HG02642 (cell line): Measurements from ENCODE around the gene LCT.
"Not testable (repeated sequence)": the region's sequence is repeated elsewhere in the genome, so short reads cannot be mapped to it uniquely, and the experiment has no call there.

Source experiments
- ATAC-seq: cut with Tn5 transposase; IDR thresholded peaks from one replicate; pipeline ENCODE4 v1.9.1; 2021; ENCODE audit warnings: mild to moderate bottlenecking; ENCODE audit not compliant: unreplicated experiment, poor library complexity

LCT gene

DNA sequence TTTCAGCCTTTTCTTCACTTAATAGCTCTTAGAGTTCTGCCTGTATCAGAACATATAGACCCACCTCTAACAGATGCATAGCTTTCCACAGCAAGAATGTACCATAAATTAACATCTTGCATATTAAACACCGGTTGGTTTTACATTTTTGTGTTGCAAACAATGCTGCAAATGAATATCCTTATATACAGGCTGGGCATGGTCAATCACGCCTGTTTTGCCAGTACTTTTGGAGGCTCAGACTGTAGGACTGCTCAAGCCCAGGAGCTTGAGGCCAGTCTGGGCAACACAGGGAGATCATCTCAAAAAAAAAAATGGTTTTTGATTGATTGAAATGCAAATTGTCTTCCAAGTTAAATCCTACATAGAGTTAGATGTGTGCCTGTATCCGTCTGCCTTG, 1.5 kb upstream of the LCT start:
- ATAC-seq: no peak

DNA sequence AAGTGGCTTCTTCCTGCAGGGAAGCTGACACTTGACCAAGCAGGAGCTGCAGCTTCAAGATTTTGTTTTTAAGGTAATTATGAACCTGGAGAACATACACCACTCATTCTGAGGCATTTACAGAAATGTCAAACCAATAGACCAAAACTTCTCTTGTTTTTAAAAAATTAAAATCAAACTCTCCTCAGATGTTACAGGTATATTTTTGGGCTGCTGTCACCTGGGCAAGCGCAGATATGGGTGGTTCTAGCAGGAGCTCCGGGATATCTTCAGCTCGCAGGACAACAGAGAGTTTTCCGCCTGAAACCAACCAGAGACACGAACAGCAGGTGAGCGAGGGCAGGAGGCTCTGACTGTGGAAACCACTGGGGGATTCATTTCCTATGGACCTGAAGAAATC, 4.1 kb downstream of the LCT start:
- ATAC-seq: no peak

DNA sequence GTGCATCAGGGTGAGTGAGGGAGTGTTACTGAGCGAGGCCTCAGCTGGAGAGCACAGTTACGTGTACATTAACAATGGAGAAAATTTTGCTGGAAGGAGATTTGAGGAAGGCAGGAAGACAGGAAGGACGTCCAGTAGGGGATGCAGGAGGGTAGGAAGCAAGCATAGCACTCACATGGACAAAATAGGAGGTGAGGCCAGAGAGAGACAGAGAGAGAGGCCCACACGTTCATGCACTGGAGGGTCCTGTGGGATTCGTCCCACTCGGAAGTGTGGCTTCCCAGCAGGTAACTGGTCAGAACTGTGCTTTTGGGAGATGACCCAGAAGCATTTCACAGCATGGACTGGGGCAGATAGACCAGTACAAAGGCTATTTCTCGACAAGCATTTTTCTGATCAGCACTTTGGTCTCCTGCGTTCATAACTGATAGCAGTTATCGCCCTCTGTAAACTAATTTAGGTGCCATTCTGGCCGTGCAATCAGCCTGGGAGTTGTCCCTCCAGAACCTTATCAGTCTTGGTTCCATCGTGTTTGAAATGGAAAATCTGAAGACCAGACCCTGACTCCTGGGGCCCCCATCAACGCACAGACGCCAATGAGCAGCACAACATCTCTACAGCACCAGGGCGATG, 5.7 kb downstream of the LCT start:
- ATAC-seq: no peak

DNA sequence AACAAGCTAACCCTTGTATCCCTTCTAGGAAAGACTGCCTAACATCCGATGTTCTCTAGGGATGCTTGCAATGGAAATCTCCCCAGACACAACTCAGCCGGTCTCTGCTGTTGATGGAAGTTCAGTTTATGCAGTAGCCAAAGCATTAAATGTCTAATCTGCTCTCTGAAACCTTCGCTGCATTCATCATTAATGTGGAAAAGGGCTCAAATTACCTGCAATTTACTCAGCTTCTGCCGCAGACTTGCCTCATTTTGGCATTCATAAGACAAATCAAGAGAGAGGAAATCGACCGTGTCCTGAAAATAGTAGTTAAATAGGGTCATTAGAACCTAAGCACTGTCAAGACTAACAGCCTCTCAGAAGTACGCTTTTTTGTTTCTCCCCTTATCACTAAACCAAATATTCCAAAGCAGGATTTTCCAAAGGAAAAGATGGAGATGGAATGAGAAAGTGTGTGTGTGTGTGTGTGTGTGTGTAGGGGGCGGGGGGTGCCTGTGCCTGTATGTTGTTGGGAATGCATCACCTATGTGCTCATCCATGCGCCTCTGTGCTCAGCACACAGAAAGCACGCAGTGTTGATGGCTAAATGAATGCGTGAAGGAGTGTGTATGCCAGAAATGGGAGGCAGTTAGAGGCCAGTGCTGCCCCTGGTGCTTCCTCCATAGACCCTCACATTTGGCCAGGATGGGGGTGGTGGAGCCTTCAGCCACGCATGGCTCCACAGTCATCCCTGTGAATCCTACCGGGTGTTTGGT, 7.4 kb downstream of the LCT start:
- ATAC-seq: no peak

DNA sequence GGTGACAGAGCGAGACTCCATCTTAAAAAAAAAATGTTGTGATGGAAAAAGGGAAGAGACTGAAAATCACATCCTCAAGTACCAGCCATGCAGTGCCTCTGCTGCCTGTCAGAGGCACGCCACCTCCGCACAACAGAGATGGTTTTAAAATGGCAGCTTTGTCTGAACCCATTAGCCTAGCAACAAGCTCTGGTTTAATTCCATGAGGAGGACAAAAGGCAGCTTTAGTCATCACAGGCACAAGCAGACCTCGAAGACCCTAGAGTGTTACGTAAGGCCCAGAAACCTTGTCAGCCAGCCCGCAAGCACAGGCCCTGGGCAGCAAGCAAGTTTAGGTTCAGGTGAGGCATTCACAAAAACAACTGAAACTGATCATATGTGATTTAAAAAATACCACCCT, 10.4 kb downstream of the LCT start:
- ATAC-seq: no peak

DNA sequence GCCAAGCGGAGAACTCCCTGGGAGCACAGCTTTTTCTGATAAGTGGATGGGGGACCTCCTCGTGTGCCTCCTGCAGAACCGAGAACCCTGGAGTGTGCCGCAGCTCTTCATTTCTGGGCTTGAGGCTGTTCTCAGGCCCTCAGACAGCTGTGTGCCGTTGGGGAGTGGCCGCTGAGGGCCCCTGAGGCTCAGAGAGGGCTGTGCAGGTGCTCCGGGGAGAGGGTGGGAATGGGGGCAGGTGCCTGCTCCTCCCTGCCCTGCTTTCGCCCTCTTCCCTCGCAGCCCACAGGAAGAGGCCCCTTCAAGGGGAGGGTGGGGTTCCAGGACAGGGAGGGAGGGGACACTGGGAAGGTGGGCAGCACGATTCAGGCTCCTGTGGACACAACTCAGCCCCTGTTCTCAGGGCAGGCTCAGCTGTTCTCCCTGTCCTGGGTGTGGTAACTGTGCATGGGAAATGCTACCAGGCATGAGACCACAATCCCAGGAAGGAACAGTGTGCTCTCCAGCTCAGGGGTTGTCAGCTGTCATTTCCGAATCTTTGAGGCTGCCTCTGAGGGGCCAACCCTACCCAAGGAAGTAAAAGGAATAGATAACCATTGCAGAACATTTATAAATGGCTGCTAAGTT, 11.3 kb downstream of the LCT start:
- ATAC-seq: no peak

DNA sequence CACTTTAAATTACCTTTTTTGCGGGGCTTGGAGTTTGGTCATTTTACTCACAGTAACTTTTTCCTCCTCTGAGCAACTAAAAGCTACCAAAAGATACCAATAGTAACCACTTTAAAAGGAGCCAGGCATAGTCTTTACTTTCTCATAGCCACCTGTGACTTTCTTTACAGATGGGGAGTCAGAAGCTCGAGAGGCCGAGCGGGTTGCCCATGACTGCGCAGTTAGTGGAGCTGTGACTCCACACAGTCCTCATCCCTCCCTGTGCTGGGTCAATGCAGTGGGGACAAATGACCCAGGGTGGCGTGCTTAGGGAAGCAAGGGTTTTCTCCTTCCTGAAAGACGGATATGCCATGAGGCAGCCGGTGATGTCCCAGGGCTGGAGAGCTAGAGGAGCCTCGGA, 11.9 kb downstream of the LCT start:
- no peak for ATAC-seq

DNA sequence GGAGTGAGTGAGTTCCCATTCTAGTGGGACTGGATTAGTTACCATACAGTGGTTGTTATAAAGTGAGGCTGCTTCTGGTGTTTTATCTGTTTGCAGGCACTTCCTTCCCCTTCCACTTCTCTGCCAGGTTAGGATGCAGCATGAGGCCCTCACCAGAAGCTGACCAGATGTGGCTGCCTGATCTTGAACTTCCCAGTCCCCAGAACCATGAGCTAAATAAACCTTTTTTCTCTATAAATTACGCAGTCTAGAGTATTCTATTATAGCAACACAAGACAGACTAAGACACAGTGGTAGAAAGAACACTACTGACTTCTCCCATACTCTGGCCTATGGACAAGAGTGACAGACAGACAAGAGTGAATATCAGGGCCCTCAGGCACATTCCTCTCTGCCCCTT, 14.1 kb downstream of the LCT start:
- ATAC-seq: no peak

DNA sequence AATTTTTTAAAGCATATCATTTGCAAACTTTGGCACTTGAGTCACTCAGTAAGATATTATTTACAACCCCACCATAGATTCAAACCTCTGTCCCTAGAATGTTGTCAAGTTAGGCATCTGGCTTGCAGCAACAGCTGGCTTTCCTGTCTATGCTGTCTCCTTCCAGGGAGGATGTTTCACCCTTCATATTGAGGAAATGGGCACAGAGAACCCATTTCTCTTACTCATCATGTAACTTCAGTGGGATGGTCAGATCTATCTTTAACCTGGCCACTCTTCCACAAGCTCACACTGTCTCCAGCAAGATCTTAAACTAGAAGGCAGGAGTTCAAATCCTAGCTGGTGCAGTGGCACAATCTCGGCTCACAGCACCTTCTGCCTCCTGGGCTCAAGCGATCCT, 15.8 kb downstream of the LCT start:
- no peak for ATAC-seq

DNA sequence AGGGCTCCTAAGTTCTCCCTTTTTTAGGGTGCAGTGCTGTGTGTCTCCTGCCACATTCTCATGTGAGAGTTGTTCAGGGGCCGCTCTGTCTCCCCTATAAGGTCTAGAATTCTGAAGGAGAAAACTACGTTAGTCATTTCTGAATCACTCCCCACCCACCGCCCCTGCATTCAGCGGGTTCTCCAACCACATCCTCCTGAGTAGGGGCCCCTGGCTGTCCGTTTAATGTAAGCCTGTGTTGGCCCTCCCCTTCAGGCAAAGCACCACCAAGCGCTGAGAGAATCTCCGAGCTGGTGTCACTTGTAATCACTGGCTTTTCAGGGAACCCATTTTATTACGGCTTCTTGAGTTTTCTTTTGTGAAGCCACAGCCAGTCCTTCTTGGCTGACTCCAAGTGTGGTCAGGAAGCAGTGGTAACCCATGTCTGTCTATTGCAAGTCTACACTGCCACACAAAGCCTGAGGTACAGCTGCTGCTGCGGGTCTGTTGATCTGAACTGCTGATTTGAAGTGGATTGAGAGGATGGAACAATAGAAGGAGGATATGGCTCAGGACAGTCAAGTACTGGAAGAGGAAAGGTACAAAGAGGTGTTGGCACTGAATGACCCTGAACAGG, 16.9 kb downstream of the LCT start:
- ATAC-seq: peak; percentile 83

DNA sequence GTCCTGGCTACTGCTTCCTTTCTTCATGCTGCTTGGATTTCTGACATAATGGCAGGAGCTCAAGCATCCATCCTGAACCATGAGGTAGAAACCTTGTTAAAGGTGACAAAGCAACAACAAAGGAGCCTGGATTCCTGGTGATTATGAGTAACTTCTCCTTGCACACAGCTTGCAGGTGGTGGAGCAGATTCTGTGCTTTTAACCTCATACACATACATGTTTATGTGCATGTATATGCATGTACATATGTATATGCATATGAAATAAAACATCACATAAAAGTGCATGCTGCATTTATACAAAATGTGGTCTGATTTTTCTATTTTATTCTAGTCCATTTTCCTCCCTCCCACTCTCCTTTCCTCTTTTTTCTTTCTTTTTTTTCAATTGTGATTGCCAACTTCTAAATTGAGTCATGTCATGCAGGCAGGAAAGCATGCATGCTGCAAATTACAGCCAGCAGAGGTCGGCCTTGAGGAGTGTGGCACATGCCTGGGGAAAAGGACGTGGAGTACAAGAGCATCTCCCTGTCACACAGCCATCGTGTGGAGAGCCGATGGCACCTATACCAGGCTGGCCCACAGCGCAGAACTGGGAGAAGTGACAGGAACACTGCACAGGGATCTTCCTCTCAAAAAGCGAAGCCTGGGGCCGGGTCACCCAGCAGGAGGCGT, 17.9 kb downstream of the LCT start:
- no peak for ATAC-seq

DNA sequence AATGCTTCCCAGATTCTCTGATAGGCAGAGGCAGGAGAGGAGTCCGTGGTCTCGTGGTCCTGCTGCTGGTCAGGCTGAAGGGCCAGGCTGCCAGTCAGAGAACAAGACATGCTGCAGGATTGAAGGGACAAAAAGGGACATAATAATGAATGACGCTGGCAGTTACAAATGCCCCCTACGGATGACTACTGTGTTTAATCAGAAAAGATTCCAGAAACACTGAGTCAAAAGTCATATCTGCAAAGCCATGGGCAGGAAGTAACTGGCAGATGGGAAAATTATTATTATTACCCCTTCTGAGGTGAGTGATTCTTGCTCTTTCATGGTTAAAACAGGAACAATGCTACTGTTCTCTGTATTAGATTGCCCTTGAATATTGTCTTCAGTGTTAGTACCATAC, 19.0 kb downstream of the LCT start:
- ATAC-seq: no peak

DNA sequence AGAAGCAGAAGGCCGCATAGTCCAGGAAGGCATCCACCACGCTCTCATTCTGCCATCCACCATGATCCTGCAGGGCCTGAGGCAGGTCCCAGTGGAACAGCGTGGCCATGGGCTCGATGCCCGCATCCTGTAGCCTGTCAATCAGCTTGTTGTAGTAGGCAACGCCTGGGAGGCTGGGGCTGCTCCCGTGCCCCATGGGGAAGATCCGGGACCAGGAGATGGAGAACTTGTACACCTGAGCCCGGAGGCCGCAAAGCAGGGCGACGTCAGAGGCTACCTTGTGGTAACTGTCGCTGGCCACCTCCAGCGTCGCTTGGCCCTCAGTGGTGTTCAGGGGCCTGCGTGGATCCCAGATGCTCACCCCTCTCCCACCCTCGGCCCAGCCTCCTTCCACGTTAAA, 19.5 kb downstream of the LCT start:
- no peak for ATAC-seq

DNA sequence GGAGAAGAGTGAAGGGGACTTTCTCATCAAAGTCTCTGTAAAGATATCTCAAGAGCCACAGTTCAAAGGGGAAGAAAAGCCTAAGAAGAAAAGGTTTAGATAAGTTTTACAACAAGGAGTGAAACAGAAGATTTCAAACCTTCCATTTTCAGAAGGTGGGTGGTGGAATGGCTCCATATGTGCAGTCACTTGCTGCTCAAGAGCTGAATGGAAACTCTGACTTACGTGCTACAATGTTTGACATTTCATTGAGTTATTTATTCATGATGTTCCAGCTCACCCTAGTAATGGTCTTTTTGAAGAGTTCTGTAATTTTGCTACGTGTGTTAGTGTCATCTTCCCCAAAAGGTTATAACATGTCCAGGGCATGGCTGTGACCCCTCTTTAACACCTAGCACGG, 21.7 kb downstream of the LCT start:
- ATAC-seq: no peak

DNA sequence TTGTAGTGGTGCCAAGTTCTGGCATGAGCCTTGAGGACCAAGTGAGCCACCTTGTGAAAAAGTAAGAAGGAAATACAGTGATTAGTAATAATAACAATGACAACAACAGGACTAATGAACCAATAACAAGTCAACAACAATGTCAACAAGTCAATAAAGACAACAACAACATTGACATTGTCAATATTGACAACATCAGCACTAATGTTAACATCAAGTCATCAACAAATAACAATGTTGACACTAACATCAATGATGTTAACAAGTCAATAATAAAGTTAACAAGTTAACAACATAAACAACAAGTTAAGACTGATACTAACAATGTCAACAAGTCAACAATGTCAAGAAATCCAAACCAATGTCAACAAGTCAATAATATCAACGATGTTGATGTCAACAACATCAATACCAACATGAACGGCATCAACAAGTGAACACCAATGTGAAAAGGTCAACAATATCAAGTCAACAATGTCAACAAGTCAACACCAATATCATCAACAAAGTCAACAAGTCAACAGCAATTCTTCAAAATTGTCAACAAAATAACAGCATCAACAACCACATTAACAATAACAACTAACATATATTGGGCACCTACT, 24.0 kb downstream of the LCT start:
- ATAC-seq: no peak

DNA sequence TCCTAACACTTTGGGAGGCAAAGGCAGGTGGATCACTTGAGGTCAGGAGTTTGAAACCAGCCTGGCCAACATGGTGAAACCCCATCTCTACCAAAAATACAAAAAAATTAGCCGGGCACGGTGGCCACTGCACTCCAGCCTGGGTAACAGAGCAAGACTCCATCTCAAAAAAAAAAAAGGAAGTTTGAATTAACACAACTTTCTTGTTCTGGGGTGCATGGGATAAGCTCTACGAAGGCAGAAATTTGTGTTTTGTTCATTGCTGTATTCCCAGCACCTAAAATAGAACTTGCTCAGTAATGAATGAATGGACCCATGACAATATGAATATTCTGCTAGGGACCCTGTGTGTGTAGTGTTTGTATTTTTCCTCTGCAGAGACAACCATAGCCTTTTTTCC, 29.1 kb downstream of the LCT start:
- ATAC-seq: not testable (repeated sequence)

DNA sequence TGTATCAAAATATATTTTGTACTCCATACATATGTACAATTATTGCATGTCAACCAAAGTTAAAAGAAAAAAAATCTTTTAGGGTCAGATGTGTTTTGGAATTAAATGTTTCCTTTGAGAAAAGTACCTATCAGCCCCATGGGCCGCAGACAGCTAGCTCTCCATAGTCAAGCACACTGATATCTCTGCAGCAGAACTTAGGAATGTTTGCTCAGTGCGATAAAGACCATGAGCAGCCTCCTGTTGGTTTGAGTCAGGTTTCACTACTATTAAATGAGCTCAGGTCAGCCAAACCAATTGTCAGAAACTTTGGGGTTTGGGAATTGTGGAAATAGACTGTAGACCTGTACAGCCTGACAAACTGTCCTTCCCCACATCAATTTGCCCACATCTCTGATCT, 33.7 kb downstream of the LCT start:
- no peak for ATAC-seq

DNA sequence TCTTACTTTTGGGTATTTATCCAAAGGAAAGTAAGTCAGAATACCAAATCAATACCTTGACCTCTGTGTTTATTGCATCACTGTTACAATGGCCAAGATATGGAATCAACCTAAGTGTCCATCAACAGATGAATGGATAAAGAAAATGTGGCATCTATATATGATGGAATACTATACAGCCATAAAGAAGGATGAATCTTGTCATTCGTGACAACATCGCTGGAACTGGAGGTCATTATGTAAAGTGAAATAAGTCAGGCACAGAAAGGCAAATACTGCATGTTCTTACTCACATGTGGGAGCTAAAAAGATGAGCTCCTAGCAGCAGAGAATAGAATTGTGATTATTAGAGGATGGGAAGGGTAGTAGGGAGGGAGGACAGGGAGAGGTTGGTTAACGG, 34.6 kb downstream of the LCT start:
- ATAC-seq: no peak

DNA sequence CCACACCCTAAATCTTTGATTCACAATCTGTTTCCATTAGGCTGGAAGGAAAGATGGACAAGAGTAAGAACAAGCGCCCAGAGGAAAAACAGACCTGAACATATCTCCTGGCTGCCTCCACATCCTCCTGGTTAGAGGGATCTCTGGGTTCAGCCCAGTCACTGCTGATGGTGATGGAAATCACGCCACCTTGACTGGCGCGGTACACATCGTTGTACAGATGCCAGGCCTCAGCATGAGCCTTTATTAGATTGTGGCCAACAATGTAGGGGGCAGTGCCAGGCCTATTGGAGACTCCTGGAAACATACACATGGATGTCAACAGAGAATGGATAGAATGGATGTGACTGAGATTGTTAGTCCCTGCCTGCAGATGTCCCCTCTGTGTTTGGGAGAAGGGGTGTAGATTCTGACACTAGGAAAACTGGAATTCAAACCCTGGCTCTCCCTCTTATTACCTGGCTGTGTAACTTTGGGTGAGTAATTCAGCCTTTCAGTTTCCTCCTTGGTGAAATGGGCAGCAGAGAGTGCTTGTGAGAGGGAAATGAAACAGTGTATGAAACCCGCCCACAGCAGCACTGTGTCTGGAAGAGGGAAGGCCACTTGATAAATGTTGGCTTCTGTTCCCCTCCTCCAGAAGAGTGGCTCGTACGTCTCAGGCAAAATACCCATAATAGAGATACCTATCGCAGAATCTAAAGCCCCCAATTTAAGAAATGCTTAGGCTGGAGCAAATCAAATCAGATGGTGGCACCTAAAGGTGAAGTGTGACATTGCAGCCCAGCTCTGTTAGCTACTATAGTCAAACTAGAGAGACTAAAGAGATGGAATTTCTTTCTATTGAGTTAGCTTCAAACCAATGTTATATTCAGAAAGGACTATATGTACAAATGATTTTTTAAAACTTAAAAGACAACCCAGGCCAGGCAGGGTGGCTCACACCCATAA, 36.2 kb downstream of the LCT start:
- no peak for ATAC-seq
